ENCODE measurements around the gene TRIM63. TPM values are rescaled to one million over a fixed set of nuclear protein-coding genes. Genes with fewer than 3 reads are reported as not detected.

Gene TRIM63
- total RNA-seq, 2 experiments from 2014 or later = not detected

GRCh38 chr1:26049531-26050247, 17.7 kb downstream of the TRIM63 start:
- Histone ChIP-seq H3K27ac (ENCODE audit: low read depth, low read length, poor library complexity, severe bottlenecking) (no peak overlapping the region), H3K9me2 (ENCODE audit: insufficient read depth, low read length) (no peaks in the 10 kb centered on the region), H3K4me1 (ENCODE audit: insufficient read depth, low read length, poor library complexity, severe bottlenecking) (no peaks in the 10 kb centered on the region), H2AFZ (ENCODE audit: low read length) (no peak overlapping the region), H3K4me2 (ENCODE audit: low read length) (no peak overlapping the region), H3K9me3 (ENCODE audit: low read length) (no peaks in the 10 kb centered on the region), H3K4me3 (ENCODE audit: low read depth, low read length, poor library complexity, severe bottlenecking) (no peak overlapping the region), H4K20me1 (ENCODE audit: insufficient read depth, low read length) (no peaks in the 10 kb centered on the region), H3K36me3 (ENCODE audit: insufficient read depth, low read length) (no peaks in the 10 kb centered on the region), H3K79me2 (ENCODE audit: insufficient read depth, low read depth, low read length) (no peaks in the 10 kb centered on the region)
- intact Hi-C loops (cut with micrococcal nuclease; ENCODE audit: unreplicated experiment) = no loop called here
- CTCF ChIA-PET (ENCODE audit: unreplicated experiment) = no interaction called here
- no peak for TF ChIP-seq CTCF (conservative IDR thresholded peaks at IDR 0.05; ENCODE audit: low read length)
- no peak for TF ChIP-seq EZH2phosphoT487 (IDR thresholded peaks at IDR 0.05; ENCODE audit: borderline replicate concordance, low read depth, low read length)
- DNase-seq (ENCODE audit: low spot score) = no peak
- BruUV-seq (replicated peaks) = no TSS peak
- POLR2A ChIA-PET = no interaction called here

- no peaks in the 10 kb centered on the region for H3K36me3 ChIP-seq (ENCODE audit: insufficient read depth, low read length)
- POLR2A ChIA-PET = interaction anchor here (0.7 kb wide), 2 partner anchors 23 to 1800 kb away, joined by 4 read pairs; no protein-coding TSS in a partner anchor
- H2AFZ ChIP-seq (ENCODE audit: low read length) = no peak overlapping the region
- H3K27ac ChIP-seq (ENCODE audit: low read depth, low read length, poor library complexity, severe bottlenecking) = no peak overlapping the region
- no peaks in the 10 kb centered on the region for H3K9me3 ChIP-seq (ENCODE audit: low read length)
- intact Hi-C loops (cut with micrococcal nuclease; ENCODE audit: unreplicated experiment) = no loop called here
- no peaks in the 10 kb centered on the region for H4K20me1 ChIP-seq (ENCODE audit: insufficient read depth, low read length)
- H3K4me3 ChIP-seq (ENCODE audit: low read depth, low read length, poor library complexity, severe bottlenecking) = no peak overlapping the region
- no peaks in the 10 kb centered on the region for H3K9me2 ChIP-seq (ENCODE audit: insufficient read depth, low read length)
- TF ChIP-seq EZH2phosphoT487 (IDR thresholded peaks at IDR 0.05; ENCODE audit: borderline replicate concordance, low read depth, low read length) (no peak), CTCF (conservative IDR thresholded peaks at IDR 0.05; ENCODE audit: low read length) (no peak)
- no TSS peak for BruUV-seq (replicated peaks)
- no peak overlapping the region for H3K4me2 ChIP-seq (ENCODE audit: low read length)
- H3K79me2 ChIP-seq (ENCODE audit: insufficient read depth, low read depth, low read length) = no peaks in the 10 kb centered on the region
- CTCF ChIA-PET (ENCODE audit: unreplicated experiment) = no interaction called here
- no peaks in the 10 kb centered on the region for H3K4me1 ChIP-seq (ENCODE audit: insufficient read depth, low read length, poor library complexity, severe bottlenecking)
- DNase-seq (ENCODE audit: low spot score) = no peak
Observed at GRCh38 chr1:26047278-26047874, 20.1 kb downstream of the TRIM63 start.

Data from OCI-LY7 (cell line).